ENCODE results near the gene DCAF16. TPM values are rescaled to one million over a fixed set of nuclear protein-coding genes. Genes with fewer than 3 reads are reported as not detected.
"Not testable (repeated sequence)": the region's sequence is repeated elsewhere in the genome, so short reads cannot be mapped to it uniquely, and the experiment has no call there.

The DCAF16 gene
- total and polyA plus RNA-seq, 10 donors = 9.2 to 41.7 (median 26.1) TPM

GRCh38 chr4:17851959-17852358 lies 41.4 kb upstream of the DCAF16 start:
- no peak for DNase-seq
- Histone ChIP-seq H3K27me3 (replicated peaks in 1 of 7) (no peaks in the 10 kb centered on the region), H3K4me3 (no peak overlapping the region), H3K27ac (no peak overlapping the region), H3K9me3 (no peaks in the 10 kb centered on the region), H3K36me3 (no peaks in the 10 kb centered on the region), H3K4me1 (no peaks in the 10 kb centered on the region)
- TF ChIP-seq, protein P1, sequence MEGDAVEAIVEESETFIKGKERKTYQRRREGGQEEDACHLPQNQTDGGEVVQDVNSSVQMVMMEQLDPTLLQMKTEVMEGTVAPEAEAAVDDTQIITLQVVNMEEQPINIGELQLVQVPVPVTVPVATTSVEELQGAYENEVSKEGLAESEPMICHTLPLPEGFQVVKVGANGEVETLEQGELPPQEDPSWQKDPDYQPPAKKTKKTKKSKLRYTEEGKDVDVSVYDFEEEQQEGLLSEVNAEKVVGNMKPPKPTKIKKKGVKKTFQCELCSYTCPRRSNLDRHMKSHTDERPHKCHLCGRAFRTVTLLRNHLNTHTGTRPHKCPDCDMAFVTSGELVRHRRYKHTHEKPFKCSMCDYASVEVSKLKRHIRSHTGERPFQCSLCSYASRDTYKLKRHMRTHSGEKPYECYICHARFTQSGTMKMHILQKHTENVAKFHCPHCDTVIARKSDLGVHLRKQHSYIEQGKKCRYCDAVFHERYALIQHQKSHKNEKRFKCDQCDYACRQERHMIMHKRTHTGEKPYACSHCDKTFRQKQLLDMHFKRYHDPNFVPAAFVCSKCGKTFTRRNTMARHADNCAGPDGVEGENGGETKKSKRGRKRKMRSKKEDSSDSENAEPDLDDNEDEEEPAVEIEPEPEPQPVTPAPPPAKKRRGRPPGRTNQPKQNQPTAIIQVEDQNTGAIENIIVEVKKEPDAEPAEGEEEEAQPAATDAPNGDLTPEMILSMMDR (IDR thresholded peaks at IDR 0.05 in 8 of 11, conservative IDR thresholded peaks at IDR 0.05 in 3 of 11) = no peak
- TF ChIP-seq POLR2A (IDR thresholded peaks at IDR 0.05) = no peak
- TF ChIP-seq POLR2AphosphoS5 (IDR thresholded peaks at IDR 0.05) = no peak
- intact Hi-C loops (cut with DNase I; ENCODE audit: low total_unique reads) = no loop called here

GRCh38 chr4:17850295-17850694 lies 39.7 kb upstream of the DCAF16 start:
- H3K4me3 ChIP-seq; H3K4me1 ChIP-seq; intact Hi-C loops (cut with DNase I; ENCODE audit: low total_unique reads); DNase-seq; H3K27me3 ChIP-seq (replicated peaks in 1 of 7); H3K27ac ChIP-seq; H3K9me3 ChIP-seq; H3K36me3 ChIP-seq: not testable (repeated sequence)
- 83 to 95% (median 93%) methylated on average over 1 of the region's 1 CpG for WGBS, 5 donors

DNA sequence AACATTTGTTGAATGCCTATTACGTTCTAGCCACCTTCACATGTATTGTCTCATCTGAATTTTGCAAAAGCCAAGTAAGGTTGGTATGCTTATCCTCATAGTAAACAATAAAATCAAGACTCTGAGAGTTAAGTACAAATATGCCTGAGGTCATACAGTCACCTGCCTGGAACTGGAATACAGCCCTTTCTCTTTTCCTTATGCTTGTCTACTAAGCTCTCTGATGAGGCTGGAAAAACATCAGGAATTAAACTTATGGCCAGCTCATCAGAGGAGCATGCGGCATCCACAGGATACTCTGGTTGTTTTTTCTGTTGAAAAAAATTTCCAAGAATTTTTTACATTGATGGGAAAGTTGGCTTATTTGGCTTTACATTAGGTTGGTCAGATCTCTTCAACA lies 35.7 kb upstream of the DCAF16 start:
- H3K27me3 ChIP-seq (replicated peaks in 1 of 7) = no peaks in the 10 kb centered on the region
- 93 to 100% (median 95%) methylated on average over 2 of the region's 2 CpGs for WGBS, 5 donors
- peaks cover 0 to 38% (median 0%) of the 10 kb centered on the region in 6 donors for H3K36me3 ChIP-seq
- no peak overlapping the region for H3K4me3 ChIP-seq
- no peaks in the 10 kb centered on the region for H3K4me1 ChIP-seq
- intact Hi-C loops (cut with DNase I; ENCODE audit: low total_unique reads) = no loop called here
- H3K9me3 ChIP-seq = no peaks in the 10 kb centered on the region
- DNase-seq = no peak
- H3K27ac ChIP-seq = no peak overlapping the region
- no peak for TF ChIP-seq POLR2A (IDR thresholded peaks at IDR 0.05)
- TF ChIP-seq, protein P1 (IDR thresholded peaks at IDR 0.05 in 8 of 11, conservative IDR thresholded peaks at IDR 0.05 in 3 of 11) = no peak
- TF ChIP-seq POLR2AphosphoS5 (IDR thresholded peaks at IDR 0.05) = no peak

DNA sequence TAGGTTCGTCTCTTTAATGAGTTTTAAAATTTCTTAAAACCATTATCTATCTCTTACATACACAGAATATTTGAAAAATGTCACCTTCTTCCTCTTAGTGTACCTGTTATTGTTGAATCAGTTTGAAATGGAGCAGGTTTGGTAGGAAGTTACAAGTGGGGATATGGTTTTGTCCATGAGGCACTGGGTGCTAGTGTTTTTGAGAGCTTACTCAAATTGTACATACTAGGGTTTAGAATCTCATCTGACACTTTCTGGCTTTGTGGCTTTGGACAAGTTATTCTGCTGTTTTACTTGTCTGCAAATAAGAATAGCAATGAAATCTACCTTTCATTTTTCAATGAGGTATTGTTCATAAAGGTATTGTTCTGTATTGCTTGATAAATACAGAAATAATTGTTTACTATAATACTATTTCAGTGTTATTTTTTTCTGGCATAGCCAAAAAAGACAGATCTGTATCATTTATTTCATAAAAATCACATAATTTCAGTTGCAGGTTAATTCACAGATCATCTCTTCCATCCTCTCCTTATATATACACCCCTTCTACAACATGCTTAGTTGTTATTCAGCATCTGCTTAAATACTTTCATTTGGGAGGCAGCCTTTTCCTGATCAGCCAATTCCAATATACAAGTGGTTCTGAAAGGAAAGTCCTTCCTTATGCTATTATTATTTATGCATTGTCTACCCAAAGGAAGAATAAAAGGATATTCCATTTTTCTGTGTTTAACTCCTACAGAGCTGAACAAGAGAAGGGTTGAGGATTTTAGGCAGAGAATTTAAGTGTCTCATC lies 13.5 kb upstream of the DCAF16 start:
- 81 to 91% (median 88%) methylated on average over 1 of the region's 1 CpG for WGBS, 5 donors
- H3K9me3 ChIP-seq = no peaks in the 10 kb centered on the region

DNA sequence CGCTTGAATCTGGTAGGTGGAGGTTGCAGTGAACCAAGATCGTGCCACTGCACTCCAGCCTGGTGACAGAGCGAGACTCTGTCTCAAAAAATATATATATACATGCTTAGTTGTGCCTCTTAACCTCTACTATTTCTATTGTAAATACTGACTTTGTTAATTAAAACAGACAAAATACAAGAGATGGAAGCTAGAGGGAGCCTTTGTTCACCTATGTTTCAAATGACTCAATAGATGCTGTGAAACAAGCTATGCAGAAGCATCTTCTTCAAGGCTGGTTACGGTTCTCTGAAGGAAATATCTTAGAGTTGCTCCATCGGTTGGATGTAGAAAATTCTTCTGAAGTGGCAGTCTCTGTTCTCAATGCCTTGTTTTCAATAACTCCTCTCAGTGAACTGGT lies 6.5 kb upstream of the DCAF16 start:
- Histone ChIP-seq H3K9me3 (no peaks in the 10 kb centered on the region), H3K27ac (no peak overlapping the region), H3K4me1 (peaks cover 0 to 13% (median 0%) of the 10 kb centered on the region in 6 donors), H3K4me3 (no peak overlapping the region), H3K36me3 (peaks cover 0 to 8% (median 0%) of the 10 kb centered on the region in 6 donors), H3K27me3 (replicated peaks in 1 of 7) (no peaks in the 10 kb centered on the region)
- 51 to 66% (median 59%) methylated on average over 5 of the region's 5 CpGs for WGBS, 5 donors
- intact Hi-C loops (cut with DNase I; ENCODE audit: low total_unique reads) = loop anchor here (5.0 to 10.0 kb wide), 2 partner anchors 208 to 550 kb away; partner anchors contain the start of gene LCORL
- DNase-seq = no peak
- TF ChIP-seq, protein P1 (IDR thresholded peaks at IDR 0.05 in 8 of 11, conservative IDR thresholded peaks at IDR 0.05 in 3 of 11) = peak in 10 of 11 experiments; percentile 3 to 65 (median 50)
- no peak for TF ChIP-seq POLR2AphosphoS5 (IDR thresholded peaks at IDR 0.05)

More for the DNA sequence above, 13.5 kb upstream of the DCAF16 start:
- Histone ChIP-seq H3K27ac (no peak overlapping the region), H3K36me3 (peaks cover 0 to 7% (median 0%) of the 10 kb centered on the region in 6 donors), H3K4me3 (no peak overlapping the region), H3K4me1 (no peaks in the 10 kb centered on the region), H3K27me3 (replicated peaks in 1 of 7) (no peaks in the 10 kb centered on the region)
- intact Hi-C loops (cut with DNase I; ENCODE audit: low total_unique reads) = no loop called here
- DNase-seq = no peak
- TF ChIP-seq POLR2AphosphoS5 (IDR thresholded peaks at IDR 0.05) = no peak
